ENCODE results near the gene C2orf80.
A peak's percentile ranks its signal among the peaks of the same experiment; 100 is the strongest.
"Not testable (repeated sequence)": the region's sequence is repeated elsewhere in the genome, so short reads cannot be mapped to it uniquely, and the experiment has no call there.

Gene C2orf80

DNA sequence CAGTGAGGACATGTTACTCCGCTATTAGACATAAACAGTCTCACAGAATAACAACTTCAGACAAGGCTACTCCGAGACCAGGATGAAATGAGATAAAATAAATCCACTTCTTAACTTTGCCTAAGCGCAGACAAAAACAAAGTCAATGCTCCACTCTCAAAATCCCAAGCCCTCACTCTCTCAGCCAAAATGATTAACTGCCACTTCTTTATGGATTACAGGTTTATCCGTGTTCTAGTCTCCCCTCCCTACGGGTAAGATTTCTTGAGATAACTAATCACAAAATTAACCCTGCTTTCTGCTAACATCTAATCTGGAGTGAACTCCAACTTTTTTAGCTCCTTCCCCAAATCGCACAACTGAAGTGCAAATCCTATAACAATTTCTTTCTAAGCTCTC is 59.1 kb downstream of the C2orf80 start:
- no peaks in the 10 kb centered on the region for H3K36me3 Mint-ChIP-seq (ENCODE audit: low read depth)
- no peaks in the 10 kb centered on the region for H3K9me3 Mint-ChIP-seq
- peaks cover 9% of the 10 kb centered on the region for H3K27me3 Mint-ChIP-seq
- H3K4me1 Mint-ChIP-seq (ENCODE audit: low read depth), result peaks cover 14% of the 10 kb centered on the region
- no peak overlapping the region for H3K4me3 Mint-ChIP-seq
- no peak overlapping the region for H3K27ac Mint-ChIP-seq

DNA sequence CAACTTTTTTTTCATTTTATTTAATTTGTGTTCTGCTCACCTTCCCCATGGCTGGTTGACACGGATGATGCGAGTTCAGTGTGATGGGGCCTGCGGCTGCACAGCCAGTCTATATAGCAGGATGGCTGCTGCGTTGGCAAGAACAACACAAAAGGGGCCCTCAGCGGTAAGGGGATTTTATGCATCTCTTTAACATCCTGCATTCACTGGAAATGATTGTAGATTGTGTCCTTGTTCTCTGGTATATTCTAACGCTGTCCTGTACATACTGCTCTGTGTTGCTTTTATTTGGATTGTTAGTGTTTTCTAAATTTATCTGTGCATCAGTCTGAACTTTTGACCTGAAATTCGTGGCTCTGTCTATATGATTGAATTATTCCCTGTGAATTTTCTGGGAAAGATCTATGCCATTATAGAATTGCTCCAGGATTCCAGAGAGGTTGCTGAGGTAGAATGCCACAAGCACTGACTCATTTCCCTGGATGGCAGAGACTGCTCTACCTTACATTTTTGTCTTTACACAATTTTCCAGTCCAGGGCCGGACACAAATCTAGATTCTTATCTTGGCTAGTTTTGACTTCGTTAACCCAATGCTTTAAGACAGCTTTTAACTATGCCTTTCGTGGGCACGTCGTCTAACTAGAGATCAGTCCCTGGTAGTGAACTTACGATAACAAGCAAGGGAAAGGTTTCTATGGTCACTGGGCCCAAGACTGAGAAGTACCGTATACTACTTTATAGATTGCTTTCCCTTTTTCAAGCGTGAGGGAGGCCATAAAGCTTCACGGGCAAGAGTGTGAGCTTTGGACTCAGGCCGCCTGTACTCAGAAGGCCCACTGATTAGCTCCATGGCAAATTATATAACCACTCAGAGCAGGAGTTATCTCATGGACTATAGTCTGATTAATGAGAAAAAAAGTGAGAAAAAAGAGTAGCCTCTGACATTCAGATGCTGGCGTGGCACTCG is 59.8 kb downstream of the C2orf80 start, which contains the start of gene CRYGC:
Gene CRYGC (minus strand): TSS at position 85 of the 968 bp plus-strand sequence. CDS start 36 bp downstream, at position 49.
- Mint-ChIP-seq H3K27me3 (peaks cover 16% of the 10 kb centered on the region), H3K4me3 (no peak within 1 kb of the TSS), H3K36me3 (ENCODE audit: low read depth) (no peaks in the 10 kb centered on the region), H3K4me1 (ENCODE audit: low read depth) (peaks cover 8% of the 10 kb centered on the region), H3K9me3 (no peaks in the 10 kb centered on the region), H3K27ac (no peak within 1 kb of the TSS)

DNA sequence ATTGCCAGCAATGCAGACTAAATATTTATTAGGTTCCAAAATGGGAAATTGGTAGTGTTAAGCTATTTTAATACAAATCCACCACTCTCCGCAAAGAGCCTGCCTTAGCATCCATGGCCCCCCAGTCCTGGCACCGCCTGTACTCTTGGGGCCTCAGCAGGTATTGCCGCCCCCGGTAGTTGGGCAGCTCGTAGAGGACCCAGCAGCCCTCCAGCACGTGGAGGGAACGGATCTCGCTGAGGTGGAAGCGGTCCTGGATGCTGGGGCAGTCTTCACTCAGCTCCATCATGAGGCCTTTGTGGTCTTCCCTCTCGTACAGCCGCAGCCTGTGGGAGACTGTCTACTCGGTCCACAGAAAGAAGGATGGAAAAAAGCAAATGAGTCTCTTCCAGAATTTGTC is 61.7 kb downstream of the C2orf80 start:
- H3K4me3 Mint-ChIP-seq, result no peak overlapping the region
- no peaks in the 10 kb centered on the region for H3K36me3 Mint-ChIP-seq (ENCODE audit: low read depth)
- H3K27ac Mint-ChIP-seq, result no peak overlapping the region
- no peaks in the 10 kb centered on the region for H3K9me3 Mint-ChIP-seq
- peaks cover 4% of the 10 kb centered on the region for H3K4me1 Mint-ChIP-seq (ENCODE audit: low read depth)
- peaks cover 30% of the 10 kb centered on the region for H3K27me3 Mint-ChIP-seq

DNA sequence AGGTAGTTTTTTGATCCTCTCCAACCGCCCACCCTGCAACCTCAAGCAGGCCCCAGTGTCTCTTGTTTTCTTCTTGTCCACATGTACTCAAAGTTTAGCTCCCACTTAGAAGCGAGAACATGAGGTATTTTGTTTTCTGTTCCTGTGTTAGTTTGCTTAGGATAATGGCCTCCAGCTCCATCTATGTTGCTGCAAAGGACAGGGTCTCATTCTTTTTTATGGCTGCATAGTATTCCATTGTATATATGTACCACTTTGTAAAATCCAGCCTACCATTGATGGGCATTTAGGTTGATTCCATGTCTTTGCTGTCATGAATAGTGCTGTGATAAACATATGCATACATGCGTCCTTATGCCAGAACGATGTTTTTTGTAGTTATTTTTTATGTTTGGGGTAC is 62.7 kb downstream of the C2orf80 start:
- no peak overlapping the region for H3K4me3 Mint-ChIP-seq
- H3K4me1 Mint-ChIP-seq (ENCODE audit: low read depth), result peaks cover 4% of the 10 kb centered on the region
- H3K9me3 Mint-ChIP-seq, result no peaks in the 10 kb centered on the region
- H3K36me3 Mint-ChIP-seq (ENCODE audit: low read depth), result no peaks in the 10 kb centered on the region
- peaks cover 30% of the 10 kb centered on the region for H3K27me3 Mint-ChIP-seq
- no peak overlapping the region for H3K27ac Mint-ChIP-seq

DNA sequence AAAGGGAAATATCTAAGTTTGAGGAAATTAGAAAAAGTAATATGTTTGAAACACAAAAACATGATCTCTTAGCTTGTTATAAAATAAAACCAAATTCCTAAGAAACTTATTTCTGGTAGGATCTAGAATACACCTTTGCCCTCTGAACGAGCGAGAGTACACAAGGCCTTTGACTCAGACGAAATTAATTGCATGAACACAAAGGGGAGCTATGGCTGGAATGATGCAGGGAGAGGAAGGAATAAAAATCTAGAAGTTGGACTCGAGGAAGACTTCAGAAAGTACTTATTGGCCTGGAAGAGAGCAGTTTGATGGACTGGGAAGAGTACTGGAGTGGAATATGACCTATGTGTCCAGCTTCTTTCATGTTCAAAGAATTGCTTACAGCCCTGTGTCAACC is 64.6 kb downstream of the C2orf80 start:
- Mint-ChIP-seq H3K27ac (no peak overlapping the region), H3K4me3 (no peak overlapping the region), H3K27me3 (peaks cover 33% of the 10 kb centered on the region), H3K9me3 (no peaks in the 10 kb centered on the region), H3K36me3 (ENCODE audit: low read depth) (no peaks in the 10 kb centered on the region), H3K4me1 (ENCODE audit: low read depth) (peaks cover 4% of the 10 kb centered on the region)

DNA sequence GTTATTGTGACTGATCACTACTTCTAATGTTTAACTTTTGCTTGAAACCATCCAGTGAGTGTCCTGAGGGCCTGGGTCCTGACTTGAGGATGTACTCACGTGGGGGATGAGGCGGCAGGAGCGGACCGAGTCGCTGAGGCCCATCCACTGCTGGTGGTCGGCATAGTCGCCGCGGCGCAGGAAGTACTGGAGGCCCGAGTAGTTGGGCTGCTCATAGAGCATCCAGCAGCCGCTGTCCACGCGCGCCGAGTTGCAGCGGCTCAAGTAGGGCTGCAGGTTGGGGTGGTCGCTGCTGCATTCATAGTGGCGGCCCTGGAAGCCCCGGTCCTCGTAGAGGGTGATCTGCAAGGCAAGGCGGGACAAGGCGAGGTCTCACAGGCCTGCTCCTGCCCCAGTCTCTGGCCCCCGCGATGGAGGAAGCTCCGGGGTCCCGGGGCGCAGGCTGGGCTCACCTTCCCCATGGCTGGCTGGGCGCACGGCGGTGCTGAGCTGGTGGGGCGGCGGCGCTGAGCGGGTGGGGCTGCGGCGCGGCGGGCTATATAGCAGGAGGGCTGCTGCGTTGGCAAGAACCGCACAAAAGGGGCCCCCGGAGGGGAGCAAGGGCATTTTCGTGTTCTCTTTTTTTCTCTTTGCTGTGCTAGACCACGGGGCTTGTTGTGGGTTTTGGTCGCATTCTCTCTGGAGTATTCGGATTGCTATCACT is 65.7 kb downstream of the C2orf80 start, which contains the start of gene CRYGD:
Gene CRYGD (minus strand): TSS at position 512 of the 703 bp plus-strand sequence. CDS start 51 bp downstream, at position 461.
- not testable (repeated sequence) for H3K4me1 Mint-ChIP-seq (ENCODE audit: low read depth); H3K27ac Mint-ChIP-seq; H3K36me3 Mint-ChIP-seq (ENCODE audit: low read depth); H3K9me3 Mint-ChIP-seq
- H3K4me3 Mint-ChIP-seq, result peak within 1 kb of the TSS; percentile 67
- H3K27me3 Mint-ChIP-seq, result peaks cover 33% of the 10 kb centered on the region

DNA sequence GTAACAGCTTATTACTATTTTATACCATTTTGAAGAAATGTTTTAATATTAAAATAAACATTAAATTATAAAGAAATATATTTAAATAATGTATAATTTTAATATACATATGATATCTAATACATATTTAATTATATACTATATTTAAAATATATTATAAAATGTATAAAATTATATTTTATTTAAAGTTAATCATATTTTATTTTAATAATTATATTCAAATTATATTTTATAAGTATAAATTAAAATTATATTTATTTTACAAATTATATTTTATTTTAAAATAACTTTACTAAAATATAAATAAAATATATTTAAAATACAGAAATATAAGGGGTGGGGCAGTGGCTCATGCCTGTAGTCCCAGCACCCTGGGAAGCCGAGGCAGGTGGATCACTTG is 67.6 kb downstream of the C2orf80 start:
- Mint-ChIP-seq H3K9me3 (no peaks in the 10 kb centered on the region), H3K27me3 (peaks cover 33% of the 10 kb centered on the region), H3K4me1 (ENCODE audit: low read depth) (peaks cover 4% of the 10 kb centered on the region), H3K36me3 (ENCODE audit: low read depth) (no peaks in the 10 kb centered on the region), H3K4me3 (no peak overlapping the region), H3K27ac (no peak overlapping the region)

DNA sequence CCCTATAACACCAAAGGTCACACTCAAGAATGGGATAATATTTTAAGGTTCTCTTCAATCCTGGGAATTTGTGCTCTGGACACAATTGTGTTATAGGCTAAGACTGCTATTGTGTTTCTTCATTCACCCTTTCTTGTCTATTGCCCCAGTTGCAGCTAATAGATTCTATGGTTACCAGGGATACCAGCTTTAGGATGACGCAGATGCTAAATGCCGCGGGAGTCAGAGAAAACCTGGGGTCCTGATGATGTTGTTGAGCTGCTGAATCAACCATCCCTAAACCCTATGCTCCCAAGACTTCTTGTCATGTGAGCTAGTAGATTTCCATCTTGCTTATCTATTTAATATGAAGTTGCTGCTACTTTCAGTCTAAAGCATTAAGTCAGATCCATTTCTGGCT is 70.9 kb downstream of the C2orf80 start:
- Mint-ChIP-seq H3K36me3 (ENCODE audit: low read depth) (no peaks in the 10 kb centered on the region), H3K4me3 (no peak overlapping the region), H3K4me1 (ENCODE audit: low read depth) (peaks cover 2% of the 10 kb centered on the region), H3K27ac (no peak overlapping the region), H3K9me3 (no peaks in the 10 kb centered on the region), H3K27me3 (peaks cover 8% of the 10 kb centered on the region)

DNA sequence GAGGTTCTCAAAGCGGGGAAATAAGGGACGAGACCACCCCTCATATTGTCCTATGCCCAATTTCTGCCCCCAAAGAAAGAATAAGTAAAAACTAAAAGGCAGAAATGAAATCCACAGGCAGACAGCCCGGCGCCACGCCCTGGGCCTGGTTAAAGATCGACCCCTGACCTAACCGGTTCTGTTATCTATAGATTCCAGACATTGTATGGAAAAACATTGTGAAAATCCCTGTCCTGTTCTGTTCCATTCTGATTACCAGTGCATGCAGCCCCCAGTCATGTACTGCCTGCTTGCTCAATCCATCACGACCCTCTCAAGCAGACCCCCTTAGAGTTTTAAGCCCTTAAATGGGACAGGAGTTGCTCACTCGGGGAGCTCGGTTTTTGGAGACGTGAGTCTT is 72.4 kb downstream of the C2orf80 start:
- not testable (repeated sequence) for H3K27ac Mint-ChIP-seq; H3K36me3 Mint-ChIP-seq (ENCODE audit: low read depth); H3K4me1 Mint-ChIP-seq (ENCODE audit: low read depth); H3K27me3 Mint-ChIP-seq; H3K9me3 Mint-ChIP-seq; H3K4me3 Mint-ChIP-seq
